IPS-11a (cell line): Measurements from ENCODE around the gene FKRP.
"Not testable (repeated sequence)": the region's sequence is repeated elsewhere in the genome, so short reads cannot be mapped to it uniquely, and the experiment has no call there.

Experiments
- H3K4me3 ChIP-seq: one replicate; pipeline ENCODE4 v1.5.1; 2013; ENCODE audit warnings: low read depth, low read length, control low read depth

Gene FKRP, protein sequence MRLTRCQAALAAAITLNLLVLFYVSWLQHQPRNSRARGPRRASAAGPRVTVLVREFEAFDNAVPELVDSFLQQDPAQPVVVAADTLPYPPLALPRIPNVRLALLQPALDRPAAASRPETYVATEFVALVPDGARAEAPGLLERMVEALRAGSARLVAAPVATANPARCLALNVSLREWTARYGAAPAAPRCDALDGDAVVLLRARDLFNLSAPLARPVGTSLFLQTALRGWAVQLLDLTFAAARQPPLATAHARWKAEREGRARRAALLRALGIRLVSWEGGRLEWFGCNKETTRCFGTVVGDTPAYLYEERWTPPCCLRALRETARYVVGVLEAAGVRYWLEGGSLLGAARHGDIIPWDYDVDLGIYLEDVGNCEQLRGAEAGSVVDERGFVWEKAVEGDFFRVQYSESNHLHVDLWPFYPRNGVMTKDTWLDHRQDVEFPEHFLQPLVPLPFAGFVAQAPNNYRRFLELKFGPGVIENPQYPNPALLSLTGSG

DNA sequence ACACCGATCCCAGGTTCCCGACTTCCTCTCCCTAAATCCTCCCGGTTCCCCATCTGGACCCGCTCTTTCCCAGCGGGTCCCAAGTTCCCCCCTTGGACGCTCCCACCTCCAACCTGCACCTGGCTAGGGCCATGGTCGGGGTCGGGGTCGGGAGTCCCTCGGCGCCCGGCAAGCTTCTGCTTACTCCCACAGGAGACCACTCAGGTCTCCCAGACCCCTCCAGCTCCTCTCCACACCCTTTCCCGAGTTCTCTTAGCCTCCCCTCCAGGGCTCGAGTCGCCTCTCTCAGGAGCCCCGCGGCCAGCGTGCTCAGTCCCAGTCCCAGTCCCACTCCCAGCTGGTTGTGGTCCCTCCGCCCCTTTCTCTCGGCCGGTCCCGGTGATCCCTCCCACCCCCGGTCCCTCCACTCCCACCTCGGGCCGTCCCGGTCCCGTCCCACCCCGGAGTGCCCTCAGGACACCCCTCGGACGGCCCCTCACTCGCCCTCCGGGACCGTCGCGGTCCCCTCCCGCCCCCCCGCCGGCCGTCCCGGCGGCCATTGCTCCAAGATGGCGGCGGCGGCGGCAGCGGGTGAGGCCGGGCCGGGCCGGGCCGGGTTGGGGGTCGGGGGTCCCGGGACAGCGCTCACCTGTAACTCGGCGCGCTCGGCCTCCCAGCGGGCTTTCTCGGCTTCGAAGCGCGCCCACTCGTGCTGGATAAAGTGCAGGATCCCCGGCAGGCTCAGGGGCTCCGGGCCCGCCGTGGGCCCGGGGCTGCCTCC is at the start of gene FKRP:
Gene FKRP (plus strand): TSS at position 537 of the 760 bp plus-strand sequence. CDS start 9,394 bp downstream, outside the sequence.
- peak within 1 kb of the TSS; percentile 67 for H3K4me3 ChIP-seq

DNA sequence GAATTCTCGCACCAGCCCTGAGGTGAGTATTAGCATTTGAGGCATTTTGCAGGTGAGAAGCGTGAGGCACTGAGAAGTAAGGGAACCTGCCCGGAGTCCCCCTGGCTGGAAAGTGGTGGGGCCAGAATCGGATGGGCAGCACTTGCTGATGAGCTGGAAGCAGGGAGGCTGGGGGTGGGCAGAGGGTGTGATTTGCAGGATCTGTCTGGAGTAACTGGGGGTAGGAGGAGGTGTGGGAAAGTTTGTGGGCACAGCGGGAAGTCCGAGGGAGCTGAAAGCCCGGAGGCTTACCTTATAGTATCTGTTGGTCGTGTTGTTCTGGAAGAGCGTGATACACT is 49.0 kb upstream of the FKRP start:
- H3K4me3 ChIP-seq = no peak overlapping the region

DNA sequence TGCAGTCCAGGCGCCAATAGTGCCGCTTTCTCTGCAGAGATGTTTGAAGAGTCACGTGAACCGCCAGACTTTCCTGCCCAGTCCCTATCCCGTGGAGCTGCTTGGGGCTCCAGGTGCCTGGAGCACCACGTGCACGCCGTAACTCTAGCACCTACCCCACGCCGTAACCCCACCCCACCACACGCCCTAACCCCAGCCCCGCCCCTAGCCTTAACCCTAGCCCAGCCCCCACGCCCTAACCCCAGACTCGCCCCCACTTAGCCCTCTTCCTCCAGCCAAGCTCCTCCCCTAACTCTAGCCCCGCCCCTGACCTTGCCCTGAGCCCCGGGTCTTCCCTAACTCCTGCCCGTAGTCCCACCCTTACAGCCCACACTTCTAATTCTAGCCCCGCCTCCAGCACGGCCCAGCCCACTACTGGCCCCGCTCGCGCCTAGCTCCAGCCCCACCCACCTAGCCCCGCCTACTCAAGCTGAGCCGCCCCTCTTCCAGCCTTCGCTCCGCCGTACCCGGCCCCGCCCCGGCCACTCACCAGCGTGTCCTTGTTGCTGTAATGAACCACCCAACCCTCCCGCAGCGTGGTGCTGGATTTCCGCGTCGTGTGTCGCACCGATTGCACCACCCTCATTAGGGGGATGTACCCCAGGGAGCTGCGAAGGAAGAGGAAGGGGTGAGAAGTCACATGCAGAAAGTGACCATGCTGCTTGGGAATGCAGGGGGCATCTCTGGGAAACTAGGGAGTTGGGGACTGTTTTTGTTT is 48.5 kb upstream of the FKRP start:
- peak overlapping the region; percentile 24 for H3K4me3 ChIP-seq

DNA sequence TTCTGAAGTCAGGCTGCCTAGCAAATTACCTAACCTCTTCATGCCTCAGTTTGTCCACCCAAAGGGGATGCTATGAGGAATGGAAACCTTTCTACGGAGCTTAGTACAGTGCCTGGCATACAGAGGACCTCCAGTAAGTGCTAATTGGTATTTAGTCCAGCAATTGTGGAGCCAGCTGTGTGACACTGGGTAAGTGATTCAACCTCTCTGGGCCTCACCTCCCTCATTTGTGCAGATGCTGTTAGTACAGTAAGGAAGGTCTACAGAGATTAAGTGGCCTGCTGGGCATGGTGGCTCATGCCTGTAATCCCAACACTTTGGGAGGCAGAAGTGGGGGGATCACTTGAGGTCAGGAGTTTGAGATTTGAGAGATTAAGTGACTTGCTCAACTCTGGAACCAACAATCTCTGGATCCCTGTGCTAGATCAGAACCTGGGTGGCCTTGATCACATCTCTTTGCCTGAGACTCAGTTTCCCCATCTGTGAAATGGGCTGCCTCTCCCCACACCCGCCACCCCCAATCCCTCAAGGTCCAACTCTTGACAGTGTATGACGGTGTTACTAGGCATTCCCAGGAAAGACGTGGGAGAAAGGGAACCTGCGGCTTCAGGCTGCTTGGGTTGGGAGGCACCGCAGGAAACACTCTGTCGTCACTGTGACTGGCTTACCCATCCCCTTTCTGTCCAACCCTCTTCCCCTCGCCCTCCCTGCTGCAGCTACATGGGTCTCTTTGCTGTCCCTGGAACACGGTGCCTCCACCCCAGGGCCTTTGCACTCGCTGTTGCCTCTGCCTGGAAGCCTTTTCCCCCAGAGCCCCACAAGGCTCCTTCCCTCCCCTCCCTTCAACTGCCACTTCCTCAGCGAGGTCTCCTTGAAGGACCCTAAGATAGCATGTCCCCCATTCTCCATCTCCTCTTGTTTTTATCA is 47.2 kb upstream of the FKRP start:
- no peak overlapping the region for H3K4me3 ChIP-seq

DNA sequence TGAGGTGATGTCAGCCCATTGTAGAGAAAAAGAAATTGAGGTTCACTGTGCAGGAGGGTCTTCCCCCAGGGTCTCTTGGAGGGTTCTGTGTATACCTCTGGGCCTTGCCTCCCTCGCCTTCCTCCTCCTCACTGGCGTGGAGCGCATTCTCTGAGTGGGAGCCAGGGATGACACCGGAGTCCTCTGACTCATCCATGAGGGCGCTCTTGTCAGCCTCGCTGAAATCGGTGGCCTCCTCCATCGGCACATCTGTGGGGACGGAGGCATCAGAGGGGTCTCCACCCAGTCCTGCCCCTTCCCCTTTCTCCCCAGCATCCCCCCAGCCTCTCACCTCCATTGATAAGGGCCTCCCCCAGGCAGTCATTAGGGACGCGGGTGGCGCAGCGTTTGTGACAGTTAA is 45.2 kb upstream of the FKRP start:
- H3K4me3 ChIP-seq = no peak overlapping the region

DNA sequence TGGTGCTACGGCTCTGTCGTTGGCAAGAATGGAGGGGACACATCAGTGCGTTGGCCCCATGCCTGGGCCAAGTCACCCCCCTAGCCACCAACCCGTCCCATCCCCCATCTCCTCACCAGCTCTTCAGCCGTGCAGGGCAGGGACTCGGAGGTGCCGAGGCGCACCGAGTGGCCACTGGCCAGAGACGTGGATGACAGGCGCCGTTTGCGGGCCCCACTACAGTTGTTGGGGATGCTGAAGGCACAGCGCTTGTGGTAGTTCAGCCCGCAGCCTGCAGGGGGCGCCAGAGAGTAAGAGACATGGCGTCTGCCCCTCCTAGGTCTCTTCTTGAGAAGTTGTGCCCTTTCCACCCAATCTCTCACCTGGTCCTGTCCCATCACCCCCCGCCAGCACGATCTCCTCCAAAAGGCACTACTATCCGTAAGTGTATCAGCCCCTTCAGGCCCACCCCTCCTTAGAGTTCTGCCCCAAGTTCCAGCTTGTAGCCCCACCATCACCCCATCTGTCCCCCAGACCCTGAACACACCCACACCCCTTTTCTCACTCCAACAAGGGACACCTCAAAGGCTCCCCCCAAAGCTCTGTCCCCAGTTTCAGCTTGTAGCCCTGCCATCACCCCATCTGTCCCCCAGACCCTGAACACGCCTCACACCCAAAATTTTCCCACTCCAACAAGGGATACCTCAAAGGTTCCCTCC is 41.3 kb upstream of the FKRP start:
- no peak overlapping the region for H3K4me3 ChIP-seq

DNA sequence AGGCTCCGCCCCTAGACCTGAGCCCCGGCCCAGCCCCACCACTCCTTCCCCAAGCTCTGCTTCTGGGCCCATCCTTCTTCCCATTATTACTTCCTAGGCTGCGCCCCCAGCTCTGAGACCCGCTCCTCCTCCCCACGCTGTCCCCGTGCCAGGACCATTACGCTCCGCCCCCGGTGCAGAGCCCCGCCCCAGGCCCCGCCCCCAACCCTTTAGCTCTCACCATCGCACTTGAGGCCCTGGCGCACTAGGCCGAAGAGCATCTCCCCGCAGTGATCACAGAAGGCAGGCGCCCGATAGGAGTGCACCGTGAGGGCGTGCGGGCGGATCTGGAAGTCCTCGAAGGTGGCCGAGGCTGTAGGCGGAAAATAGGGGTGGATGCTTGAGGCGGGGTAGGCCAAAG is 35.2 kb upstream of the FKRP start:
- no peak overlapping the region for H3K4me3 ChIP-seq

DNA sequence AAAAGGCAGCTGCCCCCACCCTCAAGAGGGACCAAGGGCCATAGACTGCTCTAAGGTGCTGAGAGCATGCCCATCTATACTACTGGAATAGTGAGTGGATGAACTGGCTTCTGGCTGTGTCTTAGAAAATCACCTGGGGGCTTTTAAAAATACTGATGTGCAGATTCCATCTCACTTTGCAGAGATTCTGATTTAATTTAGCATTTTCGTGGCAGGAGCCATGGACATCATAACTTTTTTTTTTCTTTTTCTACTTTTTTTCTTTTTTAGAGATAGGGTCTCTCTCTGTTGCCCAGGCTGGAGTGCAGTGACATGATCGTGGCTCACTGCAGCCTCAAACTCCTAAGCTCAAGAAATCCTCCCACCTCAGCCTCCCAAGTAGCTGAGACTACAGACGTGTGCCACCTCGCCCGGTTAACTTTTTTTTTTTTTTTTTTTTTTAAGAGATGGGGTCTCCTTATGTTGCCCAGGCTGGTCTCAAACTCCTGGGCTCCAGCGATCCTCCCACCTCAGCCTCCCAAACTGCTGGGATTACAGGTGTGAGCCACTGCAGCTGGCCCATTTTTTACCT is 33.0 kb upstream of the FKRP start:
- H3K4me3 ChIP-seq = not testable (repeated sequence)

DNA sequence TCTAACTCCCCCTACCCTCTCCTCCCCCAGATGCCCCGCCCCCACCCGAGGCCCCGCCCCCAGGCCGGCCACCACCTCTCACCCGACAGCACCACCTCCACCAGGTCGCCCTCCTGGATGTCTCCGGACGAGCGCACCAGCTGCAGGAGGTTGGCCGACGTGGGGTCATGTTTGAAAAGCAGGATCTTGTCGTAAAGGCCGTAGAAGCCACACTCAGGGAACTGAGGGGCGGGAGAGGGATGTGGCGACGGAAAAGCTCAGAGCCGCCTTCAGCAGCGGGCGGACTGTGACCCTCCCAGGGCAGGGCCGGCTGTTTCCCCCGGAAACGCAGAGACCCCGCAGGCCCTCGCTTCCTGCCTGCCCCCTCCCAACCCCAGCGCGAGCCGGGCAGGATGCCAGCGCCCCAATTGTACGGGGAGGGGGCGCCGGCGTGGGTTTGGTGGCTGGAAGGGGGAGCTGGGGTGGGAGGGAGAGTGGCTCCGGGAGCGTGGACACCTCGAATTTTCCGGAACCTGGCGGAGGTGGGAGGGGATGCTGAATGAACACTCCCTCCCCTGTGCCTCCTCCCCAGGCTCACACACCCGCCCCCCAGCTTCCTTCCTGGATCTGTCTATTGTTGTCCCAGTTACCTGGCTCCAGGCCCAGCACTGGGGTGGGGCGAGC is 31.9 kb upstream of the FKRP start:
- peak overlapping the region; percentile 62 for H3K4me3 ChIP-seq

DNA sequence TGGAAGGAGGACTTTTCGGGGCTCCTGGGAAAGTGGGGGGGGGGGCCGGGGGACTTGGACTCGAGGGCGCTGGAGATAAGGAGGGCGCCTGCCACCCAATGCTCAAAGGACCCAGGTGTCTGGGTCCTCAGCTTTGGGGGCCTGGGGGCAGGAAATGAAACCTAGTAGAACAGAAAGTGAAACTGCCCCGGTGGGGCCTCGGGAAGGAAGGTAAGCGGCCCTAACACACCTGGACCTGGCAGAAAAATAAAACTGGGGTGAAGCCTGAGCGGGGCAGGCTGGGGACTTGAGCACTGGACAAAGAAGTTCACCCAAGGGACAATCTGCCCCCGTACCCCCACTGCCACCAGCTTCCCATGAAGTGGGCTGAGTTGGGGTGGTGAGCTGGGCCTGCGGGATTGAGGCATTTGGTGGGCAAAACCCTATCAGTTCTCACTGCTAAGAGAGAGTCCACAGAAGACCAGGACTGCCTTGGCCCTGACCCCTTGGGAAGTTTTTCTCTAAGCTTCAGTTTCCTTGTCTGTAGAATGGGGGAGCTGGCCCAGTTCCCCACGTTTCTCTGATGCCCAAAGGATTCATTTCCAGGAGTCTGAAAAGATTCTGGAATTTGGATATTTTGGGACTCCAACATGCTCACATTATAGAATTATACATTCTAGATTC is 31.3 kb upstream of the FKRP start:
- peak overlapping the region; percentile 62 for H3K4me3 ChIP-seq

DNA sequence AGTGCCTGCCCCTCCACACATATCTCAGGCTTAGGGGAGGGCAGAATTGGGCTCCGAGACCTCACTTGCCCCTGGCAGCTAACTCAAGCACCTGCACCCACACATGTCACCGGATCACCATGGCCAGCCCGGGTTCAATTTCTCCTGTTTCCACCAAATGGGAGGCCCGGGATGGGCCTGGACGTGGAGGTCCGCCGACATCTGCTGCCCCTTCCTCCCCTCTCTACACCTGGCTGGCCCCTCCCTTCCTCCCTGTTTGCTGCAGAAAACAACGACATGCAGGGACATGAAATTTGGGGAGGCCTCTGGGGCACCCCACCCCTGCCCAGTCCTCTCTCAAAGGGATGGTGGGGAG is 30.3 kb upstream of the FKRP start:
- H3K4me3 ChIP-seq = peak overlapping the region; percentile 76

DNA sequence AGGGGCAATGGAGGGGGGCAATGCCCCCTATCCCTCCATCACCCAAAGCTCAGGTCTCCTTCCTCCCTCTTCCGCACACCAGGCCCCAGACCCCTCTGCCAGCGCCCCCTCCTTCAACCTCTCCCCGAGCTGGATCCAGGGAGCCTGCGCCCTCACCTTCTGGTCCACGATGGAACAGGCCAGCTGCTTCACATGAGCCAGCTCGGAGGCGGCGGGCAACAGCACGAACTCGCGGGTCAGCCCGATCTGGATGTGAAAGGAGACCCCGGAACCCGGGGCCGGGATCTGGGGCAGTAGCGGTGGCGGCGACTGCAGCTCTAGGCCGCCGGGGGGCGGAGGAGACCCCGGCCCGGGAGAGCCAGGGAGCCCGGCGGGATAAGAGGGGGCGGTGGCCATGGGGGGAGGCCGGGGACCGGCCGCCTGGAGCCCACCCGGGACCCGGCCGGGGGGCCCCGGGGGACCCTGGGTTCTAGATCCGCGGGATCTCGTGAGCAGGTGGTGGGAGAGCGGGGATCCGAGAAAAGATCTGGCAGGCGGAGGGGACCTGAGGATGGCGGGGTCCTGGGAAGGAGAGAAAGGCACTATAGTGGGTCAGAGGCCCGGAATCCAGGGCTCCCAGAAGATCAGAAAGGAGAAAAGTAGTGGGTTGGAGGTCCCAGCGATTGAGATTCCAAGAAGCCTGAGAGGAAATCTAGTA is 29.7 kb upstream of the FKRP start:
- H3K4me3 ChIP-seq = peak overlapping the region; percentile 76

DNA sequence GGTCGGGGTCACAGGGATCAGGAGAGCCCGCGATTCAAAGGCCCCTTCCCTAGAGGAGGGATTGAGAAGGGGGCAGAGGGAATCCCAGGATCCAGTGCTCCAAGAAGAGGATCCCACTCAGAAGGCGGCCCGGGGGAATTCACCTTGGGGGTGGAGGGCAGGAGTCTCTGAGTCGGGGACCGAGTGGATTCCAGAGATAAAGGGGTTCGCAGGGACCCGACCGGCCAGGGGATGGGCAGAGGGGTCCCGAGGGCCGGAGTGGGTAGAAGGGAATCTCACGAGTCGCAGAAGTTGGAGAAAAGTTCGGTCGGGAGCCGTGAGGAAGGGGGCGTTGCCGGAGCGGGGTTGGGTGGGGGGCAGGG is 29.2 kb upstream of the FKRP start:
- H3K4me3 ChIP-seq = peak overlapping the region; percentile 76

DNA sequence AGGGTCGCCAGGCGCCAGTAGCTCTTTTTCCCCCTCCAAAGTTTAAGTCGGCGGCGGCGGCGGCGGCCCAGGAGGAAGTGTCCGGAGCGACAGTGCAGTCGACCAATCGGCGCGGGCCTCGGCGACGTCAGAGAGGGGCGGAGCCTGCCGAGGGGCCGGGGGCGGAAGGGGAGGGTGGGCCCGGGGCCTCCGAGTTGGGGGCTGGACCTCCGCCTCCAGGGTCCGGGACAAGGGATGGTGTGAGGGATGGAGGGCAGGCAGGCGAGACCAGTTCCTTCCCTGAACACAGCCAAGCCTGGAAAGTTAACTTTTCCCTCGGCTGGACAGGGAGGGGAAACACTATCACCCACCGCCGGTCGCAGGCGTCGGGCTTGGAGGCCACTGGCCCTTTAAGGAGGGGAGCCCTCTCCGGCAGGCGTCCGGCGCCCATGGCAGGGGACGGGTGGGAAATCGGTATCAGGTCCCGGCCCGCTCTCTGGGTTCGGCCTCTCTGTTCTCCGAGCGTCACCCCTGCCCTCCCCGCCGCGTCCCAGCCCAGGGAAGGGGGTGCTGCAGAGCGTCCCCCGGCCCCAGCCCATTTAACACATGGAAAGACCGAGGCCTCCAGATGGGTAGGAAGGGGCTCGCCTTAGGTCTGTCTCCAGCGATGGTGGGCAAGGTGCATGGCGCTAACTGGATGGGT is 28.7 kb upstream of the FKRP start, which contains the start of gene PRKD2:
Gene PRKD2 (minus strand): TSS at position 81 of the 682 bp plus-strand sequence. CDS start 744 bp downstream, outside the sequence.
- H3K4me3 ChIP-seq = peak within 1 kb of the TSS; percentile 76

DNA sequence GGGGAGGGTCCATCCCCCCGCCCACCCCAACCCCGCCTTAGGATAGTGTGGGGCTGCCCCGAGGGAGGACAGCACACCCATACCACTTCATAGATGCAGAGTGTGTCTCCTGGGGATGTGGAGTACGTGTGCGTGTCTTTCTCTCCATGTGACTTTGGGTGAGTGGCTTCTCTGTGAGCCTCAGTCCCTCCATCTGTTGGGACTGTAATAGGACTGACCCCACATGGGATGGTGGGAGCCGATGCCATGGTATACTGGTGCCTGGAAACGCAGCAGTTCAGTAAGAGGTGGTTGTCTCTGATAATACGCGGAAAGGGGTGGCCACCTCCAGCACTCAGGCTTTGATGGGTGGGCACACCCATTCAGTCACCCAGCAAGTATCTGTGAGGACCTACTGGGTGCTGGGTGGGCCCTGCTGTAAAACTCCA is 28.1 kb upstream of the FKRP start:
- H3K4me3 ChIP-seq = peak overlapping the region; percentile 76

DNA sequence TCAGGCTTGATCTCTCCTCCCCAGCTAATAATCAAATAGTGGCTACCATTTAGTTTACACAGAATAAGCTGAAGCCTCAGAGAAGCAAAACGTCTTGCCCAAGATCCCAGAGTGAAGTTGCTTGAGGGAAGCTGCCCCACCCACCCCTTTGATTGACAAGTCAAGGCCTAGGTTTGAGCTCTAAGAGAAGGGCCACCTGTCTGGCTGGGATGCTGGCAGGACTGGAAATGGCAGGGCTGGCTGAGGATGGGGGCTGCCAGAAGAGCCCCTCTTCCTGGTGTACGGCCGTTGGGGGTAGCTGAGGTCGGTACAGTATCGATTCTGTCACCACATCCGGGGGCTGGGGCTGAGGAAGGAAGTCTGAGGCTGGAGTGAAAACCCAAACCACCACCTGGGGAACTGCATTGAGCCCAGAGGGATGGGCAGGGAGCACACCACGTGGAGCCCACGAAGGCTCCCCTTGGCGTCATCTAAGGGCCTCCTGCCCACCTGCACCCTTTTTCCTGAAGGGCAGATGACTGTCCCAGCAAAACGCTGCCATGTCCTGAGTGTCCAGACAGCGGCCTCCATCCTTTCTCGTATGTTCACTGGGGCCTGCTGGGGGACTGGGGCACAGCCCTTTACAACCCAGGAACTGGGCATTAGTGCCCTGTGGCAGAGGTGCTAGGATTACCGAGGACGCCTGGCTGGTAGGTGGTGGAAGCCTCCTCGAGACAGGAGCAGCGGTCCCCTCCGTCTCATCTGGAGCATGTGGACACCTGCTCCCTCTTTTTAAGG is 27.5 kb upstream of the FKRP start:
- no peak overlapping the region for H3K4me3 ChIP-seq
